GM18858 (cell line): Measurements from ENCODE around the gene PHKA2.
A peak's percentile ranks its signal among the peaks of the same experiment; 100 is the strongest.

Experiments used
- ATAC-seq: cut with Tn5 transposase; IDR thresholded peaks from one replicate; pipeline ENCODE4 v1.9.1; 2021; ENCODE audit not compliant: unreplicated experiment

PHKA2 gene

GRCh38 chrX:18890724-18891547, 93.0 kb downstream of the PHKA2 start:
- no peak for ATAC-seq

- ATAC-seq, result no peak
Observed at GRCh38 chrX:18890049-18890381, 93.9 kb downstream of the PHKA2 start.

- ATAC-seq, result no peak
Observed at GRCh38 chrX:18889346-18890048, 94.4 kb downstream of the PHKA2 start.

- ATAC-seq, result no peak
Observed at GRCh38 chrX:18888281-18888680, 95.6 kb downstream of the PHKA2 start.

GRCh38 chrX:18887825-18888212, 96.1 kb downstream of the PHKA2 start:
- no peak for ATAC-seq

GRCh38 chrX:18887177-18887824, 96.6 kb downstream of the PHKA2 start:
- no peak for ATAC-seq

- ATAC-seq, result peak; percentile 57
Observed at GRCh38 chrX:18886344-18887161, 97.4 kb downstream of the PHKA2 start.

GRCh38 chrX:18886005-18886343, 97.9 kb downstream of the PHKA2 start:
- ATAC-seq, result peak; percentile 9

- no peak for ATAC-seq
Observed at GRCh38 chrX:18885328-18886004, 98.4 kb downstream of the PHKA2 start.

- ATAC-seq, result no peak
Observed at GRCh38 chrX:18884916-18885315, 99.0 kb downstream of the PHKA2 start.

GRCh38 chrX:18883961-18884765, 99.8 kb downstream of the PHKA2 start:
- ATAC-seq, result no peak

- no peak for ATAC-seq
Observed at GRCh38 chrX:18883234-18883960, 100.5 kb downstream of the PHKA2 start.

GRCh38 chrX:18879144-18879543, 104.8 kb downstream of the PHKA2 start:
- ATAC-seq, result no peak

GRCh38 chrX:18877469-18877868, 106.4 kb downstream of the PHKA2 start:
- no peak for ATAC-seq

- no peak for ATAC-seq
Observed at GRCh38 chrX:18875256-18875878, 108.5 kb downstream of the PHKA2 start.

- ATAC-seq, result no peak
Observed at GRCh38 chrX:18874560-18875255, 109.2 kb downstream of the PHKA2 start.

- ATAC-seq, result no peak
Observed at GRCh38 chrX:18873836-18874235, 110.1 kb downstream of the PHKA2 start.

GRCh38 chrX:18873189-18873791, 110.6 kb downstream of the PHKA2 start:
- ATAC-seq, result no peak
